K562 (cell line): ENCODE results near the gene RNASE7. TPM values are rescaled to one million over a fixed set of nuclear protein-coding genes. Genes with fewer than 3 reads are reported as not detected.
A peak's percentile ranks its signal among the peaks of the same experiment; 100 is the strongest.

Source experiments
- ATAC-seq: fragments of 200-7000 bp; cut with Tn5 transposase; 3 replicates; pipeline ENCODE4 v1.9.1; 2020; ENCODE audit warnings: moderate library complexity
- BruUV-seq: library from RNA; stranded (reverse); fragments of 400-500 nt; replicated peaks from 2 replicates; lab custom pipeline; 2021; lab: Mats Ljungman, UMichigan
- CTCF ChIA-PET: fragments of 300-600 bp; formaldehyde crosslinking; extraction: SDS; loops from one replicate; lab custom pipeline; 2021; ENCODE audit warnings: low intra/inter-chr PET ratio; lab: Yijun Ruan, JAX
- POLR2A ChIA-PET: fragments of 300-600, 350-650 bp; sonication (Branson Sonifier 250); formaldehyde crosslinking; extraction: SDS; loops from one replicate; lab custom pipeline; 2021; ENCODE audit warnings: antibody characterized with exemption, inconsistent platforms; lab: Yijun Ruan, JAX
- DNase-seq, 4 experiments: peaks; one replicate each; pipeline versions ENCODE4 v3.0.0 to v3.0.0-alpha.2; 2011 to 2018; ENCODE audit warnings: low spot score in 3 of 4, mixed read lengths in 3 of 4; ENCODE audit errors: extremely low read depth in 1 of 4
- FAIRE-seq: peaks from 2 replicates; lab custom pipeline; 2011; peaks lifted over from hg19 to GRCh38; lab: Jason Lieb, UNC
- H2AFZ ChIP-seq: 2 replicates; pipeline ENCODE4 v1.6.0; 2011; ENCODE audit warnings: low read depth, low read length, control low read depth, inconsistent platforms
- H3K27ac ChIP-seq: fragments of 200-600 bp; 3 replicates; pipeline ENCODE4 v1.8.0; 2011; ENCODE audit warnings: low read depth, mild to moderate bottlenecking, control low read depth, inconsistent platforms, low read length, moderate library complexity, mixed read lengths; ENCODE audit errors: extremely low read depth
- H3K27me3 ChIP-seq, 2 experiments: fragments of 300-600 bp in 1 of 2; 2 replicates in 1 of 2; 3 replicates in 1 of 2; pipeline versions ENCODE4 v1.6.0 to v1.8.0; 2011; ENCODE audit warnings: inconsistent platforms in 2 of 2, low read length in 2 of 2, mild to moderate bottlenecking in 1 of 2, mixed read lengths in 1 of 2, moderate library complexity in 1 of 2; ENCODE audit not compliant: control insufficient read depth in 2 of 2, insufficient read depth in 2 of 2
- H3K36me3 ChIP-seq: fragments of 300-600 bp; 3 replicates; pipeline ENCODE4 v1.8.0; 2011; ENCODE audit warnings: mild to moderate bottlenecking, low read length, inconsistent platforms; ENCODE audit not compliant: control insufficient read depth, insufficient read depth
- H3K4me1 ChIP-seq, 2 experiments: fragments of 200-600 bp in 1 of 2; replicated peaks in 1 of 2; 2 replicates in 1 of 2; 3 replicates in 1 of 2; pipeline versions ENCODE4 v1.5.1 to v1.8.0; 2011; ENCODE audit warnings: inconsistent platforms in 2 of 2, low read length in 2 of 2, mild to moderate bottlenecking in 1 of 2, mixed read lengths in 1 of 2, moderate library complexity in 1 of 2; ENCODE audit not compliant: control insufficient read depth in 2 of 2, insufficient read depth in 2 of 2
- H3K4me2 ChIP-seq: 2 replicates; pipeline ENCODE4 v1.6.1; 2011; ENCODE audit warnings: low read length, control low read depth, inconsistent platforms, mixed read lengths; ENCODE audit not compliant: insufficient read depth
- H3K4me3 ChIP-seq: fragments of 200-600 bp; sonication (generic), shearing (Covaris generic); 2 replicates; pipeline ENCODE4 v1.5.1; 2016; ENCODE audit warnings: control low read depth, inconsistent platforms
- H3K79me2 ChIP-seq: fragments of 200-600 bp; 3 replicates; pipeline ENCODE4 v1.8.0; 2011; ENCODE audit warnings: low read length, inconsistent platforms; ENCODE audit not compliant: control insufficient read depth, insufficient read depth
- H3K9ac ChIP-seq, 2 experiments: 2 replicates each; pipeline versions ENCODE4 v1.6.0 to v1.6.1; 2011; ENCODE audit warnings: low read depth in 2 of 2, low read length in 2 of 2, control low read depth in 1 of 2, inconsistent platforms in 1 of 2, mild to moderate bottlenecking in 1 of 2, mixed read lengths in 1 of 2; ENCODE audit not compliant: insufficient read depth in 1 of 2
- H3K9me1 ChIP-seq: one replicate; pipeline ENCODE4 v1.6.0; 2011; ENCODE audit warnings: inconsistent platforms, mild to moderate bottlenecking, low read length, moderate library complexity; ENCODE audit not compliant: control insufficient read depth, insufficient read depth
- H3K9me3 ChIP-seq: replicated peaks from 2 replicates; pipeline ENCODE4 v1.5.1; 2011; ENCODE audit warnings: low read depth, low read length, inconsistent platforms; ENCODE audit not compliant: control insufficient read depth, insufficient read depth
- H4K20me1 ChIP-seq: replicated peaks from 2 replicates; pipeline ENCODE4 v1.6.1; 2011; ENCODE audit warnings: low read length, inconsistent platforms, mixed read lengths; ENCODE audit not compliant: control insufficient read depth, insufficient read depth
- BACH1 ChIP-seq: fragments of 200-800 bp; sonication (Bioruptor generic); IDR thresholded peaks from 2 replicates; pipeline ENCODE4 v1.6.1; 2016; ENCODE audit warnings: missing genetic modification characterization, missing compliant biosample characterization
- HEY1 ChIP-seq: fragments of 250-450 bp; sonication (Bioruptor Pico); IDR thresholded peaks from 2 replicates; pipeline ENCODE4 v1.5.0; 2020; ENCODE audit warnings: mild to moderate bottlenecking, moderate library complexity, borderline replicate concordance
- KLF16 ChIP-seq: IDR thresholded peaks from 2 replicates; pipeline ENCODE4 v1.6.1; 2016; ENCODE audit warnings: antibody characterized with exemption
- POLR2G ChIP-seq: fragments of 200-400 bp; formaldehyde crosslinking; IDR thresholded peaks from 2 replicates; pipeline ENCODE4 v1.6.1; 2017; ENCODE audit warnings: low read depth, mild to moderate bottlenecking, antibody characterized with exemption, low read length, moderate library complexity
- RCOR1 ChIP-seq, 2 experiments: IDR thresholded peaks; 2 replicates each; pipeline ENCODE4 v1.6.1; 2012; ENCODE audit warnings: low read depth in 2 of 2, low read length in 2 of 2, borderline replicate concordance in 1 of 2, improper control_type of control experiment in 1 of 2
- SREBF1 ChIP-seq: fragments of 150-350 bp; IDR thresholded peaks from 2 replicates; pipeline ENCODE4 v1.6.1; 2014; ENCODE audit warnings: antibody characterized with exemption, low read depth, low read length, borderline replicate concordance
- STAG1 ChIP-seq: sonication (generic); formaldehyde crosslinking; IDR thresholded peaks from 2 replicates; pipeline ENCODE4 v1.5.0; 2020; ENCODE audit warnings: missing genetic modification reagents, borderline replicate concordance
- U2AF1 ChIP-seq: fragments of 200-400 bp; formaldehyde crosslinking; optimal IDR thresholded peaks from 2 replicates; pipeline ENCODE3; 2017; ENCODE audit warnings: mild to moderate bottlenecking, low read depth, low read length, moderate library complexity
- USF2 ChIP-seq: sonication (generic); formaldehyde crosslinking; IDR thresholded peaks from 2 replicates; pipeline ENCODE4 v1.5.0; 2020; ENCODE audit warnings: missing genetic modification reagents
- ZNF589 ChIP-seq: fragments of 200-800 bp; sonication (Bioruptor generic); IDR thresholded peaks from 2 replicates; pipeline ENCODE4 v1.6.1; 2016; ENCODE audit warnings: low read depth, missing genetic modification characterization, missing compliant biosample characterization
- WGBS: fragments of 100-300 bp; shearing (Covaris generic); methylation state at CpG from one replicate; pipeline ENCODE4 v1.1.6; 2016; ENCODE audit warnings: low coverage, mixed read lengths; ENCODE audit not compliant: insufficient coverage; ENCODE audit errors: missing lambda C conversion rate; 5-methylcytosine and 5-hydroxymethylcytosine counted together
- in situ Hi-C: fragments of 300-500 bp; cut with MboI; formaldehyde crosslinking; loops from 4 replicates; pipeline ENCODE4 v1.15.0; 2018; ENCODE audit warnings: inconsistent platforms, mixed read lengths
- intact Hi-C: fragments of 100-400 bp; cut with micrococcal nuclease; formaldehyde crosslinking; loops from 2 replicates; pipeline ENCODE4 v1.14.2; 2022
- polyA plus RNA-seq, 8 experiments: library from polyadenylated mRNA; depleted of rRNA in 4 of 8; stranded (reverse) in 5 of 8; unstranded in 3 of 8; fragments of >200 nt; fragmentation: Nextera tagmentation in 2 of 8; fragmentation: Illumina TruSeq in 1 of 8; extraction: Ambion mirVana in 2 of 8; extraction: Trizol in 1 of 8; gene quantifications; 2 replicates each; pipeline versions ENCODE4 v1.2.1 to v1.2.3, GENCODE V29; 2011 to 2014; ENCODE audit warnings: inconsistent platforms in 1 of 8, missing spikeins in 1 of 8
- total RNA-seq, 7 experiments: library from RNA; depleted of rRNA in 6 of 7; stranded (reverse); fragments of >200 nt in 6 of 7; fragmentation: Illumina TruSeq in 2 of 7; extraction: Trizol in 2 of 7; gene quantifications; 2 replicates each; pipeline versions ENCODE4 v1.2.1 to v1.2.3, GENCODE V29; 2011 to 2021; ENCODE audit warnings: low replicate concordance in 1 of 7

RNASE7 gene
- total and polyA plus RNA-seq, 9 of the 15 experiments (the other 6 are each of a cell fraction or from before 2014, with no cell fraction given), result not detected

DNA sequence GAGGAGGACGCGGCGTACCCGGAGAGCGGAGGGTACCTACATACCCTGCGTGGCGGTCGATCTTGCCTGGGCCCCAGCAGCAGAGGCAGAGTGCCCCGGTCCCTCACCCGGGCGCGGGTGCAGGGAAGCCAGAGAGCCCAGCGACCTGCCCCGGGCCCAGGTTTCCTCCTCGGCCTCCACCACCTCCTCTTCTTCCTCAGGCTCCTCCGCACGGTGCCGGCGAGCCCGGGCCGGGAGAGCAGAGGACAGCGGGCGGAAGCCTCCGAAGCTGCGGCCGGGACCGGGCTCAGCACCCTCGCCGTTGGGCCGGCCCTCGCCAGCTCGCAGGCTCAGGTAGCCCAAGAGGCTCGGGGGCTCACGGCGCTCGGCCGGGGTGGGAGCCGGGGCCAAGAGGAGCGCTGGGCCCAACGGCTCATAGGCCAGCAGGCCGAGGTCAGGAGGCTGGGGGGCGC is 49.7 kb downstream of the RNASE7 start:
- Histone ChIP-seq H3K4me1 (peaks cover 2 to 29% of the 10 kb centered on the region in 2 experiments; a peak in 3 of 5 replicates), H3K79me2 (no peaks in the 10 kb centered on the region), H3K27me3 (no peaks in the 10 kb centered on the region), H3K9me1 (no peaks in the 10 kb centered on the region), H3K36me3 (peaks cover 5% of the 10 kb centered on the region; the same call in 1 of the 3 replicates), H3K9ac (no peak overlapping the region), H4K20me1 (no peaks in the 10 kb centered on the region), H3K4me3 (no peak overlapping the region), H3K9me3 (no peaks in the 10 kb centered on the region), H3K27ac (no peak overlapping the region), H2AFZ (no peak overlapping the region), H3K4me2 (no peak overlapping the region)
- TF ChIP-seq BACH1 (no peak), POLR2G (peak; percentile 14; the same call in 1 of the 2 replicates)
- no peak for ATAC-seq
- FAIRE-seq, result no peak
- intact Hi-C loops (no loop called here), in situ Hi-C loops (no loop called here)
- ChIA-PET POLR2A (interaction anchor here (0.6 to 1.1 kb wide), 3 partner anchors 8 to 20 kb away, joined by 3 read pairs; partner anchors contain the start of gene TMEM253), CTCF (interaction anchor here (1.5 to 2.5 kb wide), 5 partner anchors 13 to 234 kb away, joined by 5 to 21 read pairs (median 11); partner anchors contain the start of gene ARHGEF40)
- WGBS, result 86% methylated on average over 10 of the region's 42 CpGs
- BruUV-seq, result no TSS peak
- DNase-seq, result no peak

DNA sequence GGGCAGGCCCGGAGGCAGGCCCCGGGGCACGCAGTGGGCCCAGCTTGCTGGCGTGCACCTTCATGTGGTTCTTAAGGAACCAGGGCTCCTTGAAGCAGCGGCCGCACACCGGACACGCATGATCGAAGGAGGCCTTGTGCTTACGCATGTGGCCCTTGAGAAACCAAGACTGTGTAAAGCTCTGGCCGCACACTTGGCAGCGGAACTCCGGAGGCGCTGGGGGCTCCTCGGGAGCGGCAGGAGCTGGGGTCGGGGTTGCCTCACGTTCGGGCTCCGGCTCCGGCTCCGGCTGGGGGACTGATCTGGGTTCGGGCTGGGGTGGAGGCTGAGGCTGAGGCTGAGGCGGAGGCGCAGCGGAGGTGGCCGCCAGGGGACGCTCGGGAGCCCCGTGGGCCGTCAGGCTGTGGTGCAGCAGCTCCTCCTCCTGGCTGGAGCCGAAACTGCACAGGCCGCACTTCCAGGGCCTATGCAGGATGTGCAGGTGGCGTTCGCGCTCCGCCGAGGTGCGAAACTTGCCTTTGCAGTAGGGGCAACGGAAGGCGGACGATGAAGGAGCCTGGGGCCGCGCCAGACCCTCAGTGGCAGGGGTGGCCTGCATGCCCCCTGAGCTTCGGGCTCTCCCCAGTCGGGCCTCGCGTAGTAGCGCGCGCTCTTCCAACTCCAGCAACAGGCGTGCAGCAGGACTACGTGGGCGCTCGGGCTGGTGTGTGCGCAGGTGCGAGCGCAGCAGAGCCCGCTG is 50.3 kb downstream of the RNASE7 start:
- Histone ChIP-seq H3K36me3 (peaks cover 5% of the 10 kb centered on the region; the same call in 1 of the 3 replicates), H3K4me1 (peaks cover 4 to 29% of the 10 kb centered on the region in 2 experiments; a peak in 4 of 5 replicates), H3K79me2 (no peaks in the 10 kb centered on the region), H4K20me1 (no peaks in the 10 kb centered on the region), H3K4me2 (no peak overlapping the region), H3K27me3 (no peaks in the 10 kb centered on the region), H3K9ac (no peak overlapping the region), H3K27ac (no peak overlapping the region), H3K4me3 (no peak overlapping the region), H2AFZ (no peak overlapping the region), H3K9me3 (no peaks in the 10 kb centered on the region), H3K9me1 (no peaks in the 10 kb centered on the region)
- FAIRE-seq (no peak), ATAC-seq (peak; percentile 88), DNase-seq (peak; percentile 72 to 78 (median 74))
- CTCF ChIA-PET, result interaction anchor here (1.5 to 2.5 kb wide), 6 partner anchors 12 to 235 kb away, joined by 5 to 21 read pairs (median 10); partner anchors contain the start of gene ARHGEF40
- intact Hi-C loops (no loop called here), in situ Hi-C loops (no loop called here)
- POLR2A ChIA-PET, result interaction anchor here (0.6 to 1.3 kb wide), 4 partner anchors 9 to 22 kb away, joined by 3 read pairs; partner anchors contain the start of genes ARHGEF40 and TMEM253
- BruUV-seq, result no TSS peak
- WGBS, result 29% methylated on average over 15 of the region's 59 CpGs
- TF ChIP-seq HEY1 (no peak), STAG1 (CRISPR knock-in tag) (peak; percentile 78; the same call in 1 of the 2 replicates), ZNF589 (CRISPR knock-in tag) (no peak), U2AF1 (no peak), KLF16 (peak; percentile 62), SREBF1 (no peak), RCOR1 (IDR thresholded peaks at IDR 0.05; ENCODE audit: borderline replicate concordance in 1 of 2, low read depth in 2 of 2, low read length in 2 of 2) (peak in 1 of 2 experiments; percentile 44; a peak in 1 of 4 replicates), USF2 (CRISPR knock-in tag) (no peak)
